MV-4-11 (cell line): ENCODE results near the gene KREMEN1.

Experiments used
- DNase-seq: peaks from one replicate; lab custom pipeline; 2025; lab: John Stamatoyannopoulos, UW

The KREMEN1 gene

GRCh38 chr22:29190051-29190450 lies 117.2 kb downstream of the KREMEN1 start:
- no peak for DNase-seq

DNA sequence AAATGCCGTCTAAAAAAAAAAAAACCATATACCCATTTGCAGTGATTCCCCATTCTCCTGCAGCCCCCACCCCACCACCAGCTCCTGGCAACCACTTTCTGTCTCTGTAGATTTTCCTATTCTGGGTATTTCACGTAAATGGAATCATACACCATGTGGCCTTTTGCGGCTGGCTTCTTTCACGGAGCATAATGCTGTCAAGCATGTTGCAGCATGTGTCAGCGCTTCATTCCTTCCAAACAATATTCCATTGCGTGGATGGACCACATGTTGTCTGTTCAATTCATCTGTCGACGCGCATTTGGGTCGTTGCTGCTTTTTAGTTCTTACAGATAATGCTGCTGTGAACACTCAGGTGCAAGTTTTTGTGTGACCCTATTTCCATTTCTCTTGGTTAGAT lies 118.1 kb downstream of the KREMEN1 start:
- no peak for DNase-seq

DNA sequence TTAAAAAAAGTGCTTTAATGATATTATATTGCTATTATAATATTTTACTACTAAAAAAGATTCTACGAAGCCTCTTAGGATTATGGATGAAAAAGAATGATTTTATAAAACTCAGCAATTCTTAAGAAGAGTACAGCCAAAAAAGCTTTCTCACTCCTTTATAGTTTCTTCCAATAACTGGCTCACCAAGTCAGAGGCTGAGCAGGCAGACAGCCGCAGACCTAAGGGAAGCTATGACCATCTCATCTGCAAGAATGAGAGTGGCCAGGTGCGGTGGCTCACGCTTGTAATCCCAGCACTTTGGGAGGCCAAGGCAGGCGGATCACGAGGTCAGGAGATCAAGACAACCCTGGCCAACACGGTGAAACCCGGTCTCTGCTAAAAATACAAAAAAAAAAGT lies 120.2 kb downstream of the KREMEN1 start:
- DNase-seq = no peak

DNA sequence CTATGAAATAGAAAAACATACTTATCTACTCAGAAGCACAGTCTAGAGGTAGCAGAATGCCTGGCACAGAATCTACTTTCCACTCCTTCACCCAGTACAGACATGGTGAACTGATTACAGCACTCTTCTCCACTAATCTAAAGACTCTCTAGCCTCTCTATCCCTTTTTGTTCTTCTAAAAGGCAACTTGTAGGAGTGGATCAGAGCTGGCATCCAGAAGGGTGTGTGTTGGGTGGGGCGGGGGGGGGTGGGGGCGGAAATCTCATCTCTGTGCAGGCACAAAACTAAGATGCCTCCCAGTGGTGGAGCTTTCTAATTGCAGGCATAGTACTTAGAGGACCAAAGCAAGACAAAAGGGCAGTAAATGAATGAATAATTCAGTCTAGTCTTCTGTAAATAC lies 121.3 kb downstream of the KREMEN1 start:
- no peak for DNase-seq

DNA sequence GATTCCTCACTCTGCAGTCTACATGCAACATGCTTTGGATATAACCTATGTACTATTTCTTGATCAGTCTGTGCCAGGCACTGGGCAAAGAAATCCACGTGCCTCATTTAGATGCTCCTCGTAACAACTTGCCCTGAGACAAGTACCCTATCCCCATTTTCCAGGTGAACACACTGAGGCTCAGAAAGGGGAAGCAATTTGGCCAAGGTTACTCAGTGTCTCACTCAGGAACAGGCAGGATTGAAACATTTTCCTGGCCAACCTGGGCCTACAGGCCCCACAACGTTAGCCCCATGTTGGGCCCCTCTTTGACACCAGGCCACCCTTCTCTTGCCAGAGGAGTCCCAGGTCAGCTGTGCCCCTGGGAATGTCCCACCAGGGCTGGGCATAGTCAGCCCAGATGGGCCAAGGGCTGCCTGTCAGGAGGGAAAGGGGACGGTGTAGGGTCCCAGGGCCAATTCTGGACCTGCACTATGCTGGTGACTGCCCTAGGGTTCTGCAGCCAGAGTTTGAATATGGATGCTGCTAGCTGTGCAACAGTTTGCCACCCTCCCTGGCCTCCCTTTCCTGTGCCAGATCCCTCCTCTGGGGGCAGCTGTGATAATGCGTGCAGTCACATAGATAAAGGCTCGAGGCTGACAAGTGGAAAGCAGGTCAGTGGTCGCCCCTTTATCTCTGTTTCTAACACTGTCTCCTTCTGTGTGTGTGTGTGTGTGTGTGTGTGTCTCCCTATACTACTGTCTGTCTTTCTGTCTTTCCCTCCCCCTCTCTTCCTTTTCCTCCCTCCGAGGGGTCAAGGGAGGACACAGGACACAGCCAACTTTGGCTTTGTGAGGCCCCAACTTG lies 122.5 kb downstream of the KREMEN1 start:
- no peak for DNase-seq

DNA sequence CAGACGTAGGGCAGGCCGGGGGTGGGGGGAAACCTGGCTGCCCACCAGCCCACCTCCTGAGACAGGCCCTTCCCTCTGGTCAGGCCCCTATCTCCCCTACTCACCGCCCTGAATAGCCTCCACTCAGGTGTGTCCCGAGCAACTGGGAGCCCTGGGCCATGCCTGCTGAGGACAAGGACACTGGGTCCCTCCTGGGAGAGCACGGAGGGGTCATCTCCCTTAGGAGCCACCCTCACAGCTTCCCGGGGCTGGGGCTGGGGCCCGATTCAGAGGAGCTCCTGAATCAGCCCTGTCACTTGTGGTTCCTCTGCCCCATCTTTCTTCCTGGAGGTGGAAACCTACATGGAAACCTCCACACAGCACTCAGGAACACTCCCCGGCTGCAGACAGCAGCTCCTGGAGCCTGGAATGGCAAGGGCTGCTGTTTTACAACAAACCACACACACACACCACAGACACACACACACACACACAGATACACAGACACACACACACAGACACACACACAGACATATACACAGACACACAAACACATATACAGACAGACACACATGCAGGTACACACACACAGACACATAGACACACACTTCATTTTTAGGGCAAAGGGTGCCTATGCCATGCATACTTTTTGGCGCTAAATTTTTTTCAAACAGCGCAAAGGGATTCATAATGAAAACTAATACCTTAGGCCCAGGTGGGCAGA lies 123.3 kb downstream of the KREMEN1 start:
- no peak for DNase-seq

DNA sequence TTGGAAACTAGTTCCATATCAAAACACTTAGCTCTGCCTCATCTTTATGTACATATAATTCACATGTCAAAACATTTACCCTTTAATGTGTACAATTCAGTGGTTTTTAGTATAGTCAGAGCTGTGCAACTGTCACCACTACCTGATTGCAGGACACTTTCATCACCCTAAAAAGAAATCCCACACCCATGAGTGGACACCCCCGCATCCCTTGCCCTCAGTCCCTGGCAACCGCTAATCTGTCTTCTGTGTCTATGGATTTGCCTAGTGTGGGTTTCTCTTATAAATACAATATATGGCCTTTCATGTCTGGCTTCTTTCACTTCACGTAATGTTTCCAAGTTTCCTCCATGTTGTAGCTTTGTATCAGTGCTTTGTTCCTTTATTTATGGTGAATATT lies 124.3 kb downstream of the KREMEN1 start:
- DNase-seq = no peak

DNA sequence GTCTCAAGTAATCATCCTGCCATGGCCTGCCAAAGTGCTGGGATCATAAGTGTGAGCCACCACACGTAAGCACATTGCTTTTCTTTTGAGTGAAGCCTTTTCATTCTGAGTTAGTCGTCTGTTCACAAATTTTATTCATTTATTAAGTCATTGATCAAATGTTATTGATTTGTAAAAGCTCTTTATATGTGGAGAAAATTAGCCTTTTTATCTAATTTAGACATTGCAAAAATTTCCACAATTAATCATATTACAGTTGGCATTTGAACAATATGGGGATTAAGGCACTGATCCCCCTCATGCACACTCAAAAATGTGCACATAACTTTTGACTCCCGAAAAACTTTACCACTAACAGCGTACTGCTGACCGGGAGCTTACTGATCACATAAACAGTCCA lies 125.4 kb downstream of the KREMEN1 start:
- no peak for DNase-seq

DNA sequence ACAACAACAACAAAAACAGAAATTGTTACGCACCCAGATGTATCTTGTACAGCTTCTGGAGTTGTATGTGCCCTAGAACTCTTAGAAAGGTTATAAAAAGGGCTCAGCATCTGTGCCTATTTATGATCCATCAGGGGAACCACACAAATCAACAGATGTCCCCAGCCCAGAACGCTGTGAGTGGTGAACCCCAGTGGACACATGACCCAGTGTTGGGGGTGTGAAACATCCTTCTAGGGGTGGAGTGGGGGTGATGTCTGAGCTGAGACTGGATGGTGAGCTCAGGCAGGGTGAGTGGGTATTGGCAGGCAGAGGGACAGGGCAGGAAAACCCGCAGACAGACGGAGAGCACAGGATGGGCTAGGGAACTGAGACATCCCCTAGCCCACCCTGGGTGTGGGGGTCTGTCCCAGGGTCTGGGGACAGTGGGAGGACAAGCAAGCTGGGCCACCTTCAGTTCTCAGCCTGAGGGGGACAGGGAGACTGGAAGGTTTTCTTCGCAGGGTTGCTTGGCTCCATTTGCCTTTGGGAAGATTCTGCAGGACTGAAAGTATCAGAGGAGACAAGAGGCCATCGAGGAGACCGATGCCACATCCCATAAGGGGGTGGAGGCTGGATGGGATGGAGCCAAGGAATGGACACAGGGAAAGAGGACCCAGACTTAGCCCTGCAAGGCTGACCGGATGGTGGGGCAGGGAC lies 127.0 kb downstream of the KREMEN1 start:
- no peak for DNase-seq

GRCh38 chr22:29200901-29201300 lies 128.1 kb downstream of the KREMEN1 start:
- no peak for DNase-seq

GRCh38 chr22:29201782-29202181 lies 128.9 kb downstream of the KREMEN1 start:
- DNase-seq = no peak

GRCh38 chr22:29202212-29203192 lies 129.7 kb downstream of the KREMEN1 start:
- peak; percentile 92 for DNase-seq

DNA sequence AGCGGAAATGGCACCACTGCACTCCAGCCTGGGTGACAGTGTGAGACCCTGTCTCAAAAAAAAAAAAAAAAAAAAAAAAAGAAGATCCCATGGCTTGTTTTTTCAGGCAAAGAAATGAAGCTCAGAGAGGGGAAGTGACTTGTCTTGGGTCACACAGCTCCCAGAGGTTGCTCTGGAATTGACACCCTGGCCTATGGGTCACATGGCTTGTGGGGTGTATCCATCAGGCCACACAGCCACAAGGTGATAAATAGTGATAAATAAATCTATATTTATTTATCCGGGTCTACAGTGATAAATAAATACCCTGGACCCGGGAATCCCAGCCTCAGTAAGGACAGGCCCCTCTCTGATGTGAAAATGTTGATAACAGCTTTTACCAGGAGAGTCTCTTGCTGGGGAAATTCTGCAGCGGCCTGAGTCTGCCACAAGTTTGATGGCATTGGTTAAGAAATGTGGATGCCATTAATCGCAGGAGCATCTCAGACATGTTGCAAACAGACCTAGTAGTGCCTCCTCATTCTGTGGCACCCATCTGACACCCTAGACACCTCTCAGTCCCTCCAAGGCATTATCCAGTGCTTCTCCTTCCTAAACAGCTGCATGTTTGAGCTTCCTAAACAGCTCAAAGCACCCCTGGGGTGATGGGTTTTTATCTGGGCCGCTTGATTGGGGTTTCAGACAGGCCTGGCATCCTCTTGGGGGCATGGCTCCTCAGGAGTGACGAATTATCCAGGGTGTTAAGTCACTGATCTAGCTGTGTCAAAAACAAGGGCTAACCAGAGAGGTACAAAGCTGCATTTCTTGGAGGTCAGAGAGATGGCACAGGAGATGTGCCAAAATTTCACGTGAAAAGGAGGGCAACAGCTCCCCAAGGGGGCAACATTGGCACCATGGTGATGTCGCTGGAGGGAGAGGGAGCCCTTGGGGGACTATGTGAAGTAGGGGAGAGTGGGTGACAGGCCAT lies 130.9 kb downstream of the KREMEN1 start:
- DNase-seq = peak; percentile 31

DNA sequence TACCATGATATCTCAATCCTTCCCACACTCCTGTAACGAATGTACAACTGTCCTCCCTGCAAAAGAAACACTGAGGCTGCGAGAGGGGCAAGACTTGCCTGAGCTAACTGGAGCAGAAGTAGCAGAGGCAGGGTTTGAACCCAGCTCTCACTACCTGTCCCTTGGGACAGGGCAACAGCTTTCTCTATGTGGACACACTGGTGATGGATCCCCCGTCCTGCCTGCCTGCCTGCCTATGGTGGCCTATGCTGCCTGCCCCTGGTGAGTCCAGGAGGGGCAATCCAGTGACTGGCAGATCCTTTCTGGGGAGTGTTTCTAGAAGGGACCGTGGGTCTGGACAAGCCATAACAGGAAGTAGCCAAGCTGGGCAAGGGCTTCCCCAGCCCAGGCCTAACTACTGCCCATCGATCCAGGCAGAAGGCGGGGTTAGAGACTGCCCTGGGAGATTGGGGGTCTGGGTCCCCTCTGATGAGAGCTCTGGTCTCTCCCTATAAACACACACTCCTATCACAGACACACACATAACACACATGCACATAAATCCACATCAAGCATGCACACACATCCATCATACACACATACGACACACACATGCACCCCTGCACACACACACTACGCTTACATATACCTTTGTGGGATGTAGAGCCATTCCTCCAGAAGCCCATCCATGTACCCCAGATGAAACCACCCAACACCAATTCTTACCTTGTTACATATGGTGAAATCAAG lies 131.8 kb downstream of the KREMEN1 start:
- no peak for DNase-seq

GRCh38 chr22:29205252-29205593 lies 132.4 kb downstream of the KREMEN1 start:
- no peak for DNase-seq

- no peak for DNase-seq
These were observed 132.9 kb downstream of the KREMEN1 start, which contains the start of gene EMID1 for GRCh38 chr22:29205594-29206371. Gene EMID1, plus strand, starts transcription at chr22:29205896. Its CDS starts 143 bp downstream, at chr22:29206039.

GRCh38 chr22:29206372-29207242 lies 133.8 kb downstream of the KREMEN1 start:
- DNase-seq = no peak

GRCh38 chr22:29207243-29207550 lies 134.4 kb downstream of the KREMEN1 start:
- DNase-seq = no peak
